DND-41 (cell line): ENCODE measurements around the gene OR10G3.
"Not testable (repeated sequence)": the region's sequence is repeated elsewhere in the genome, so short reads cannot be mapped to it uniquely, and the experiment has no call there.

ENCODE experiments used
- ATAC-seq: fragments of 200-7000 bp; cut with Tn5 transposase; 3 replicates; pipeline ENCODE4 v1.9.1; 2021; ENCODE audit warnings: low read depth; ENCODE audit not compliant: insufficient read depth
- DNase-seq: peaks from one replicate; pipeline ENCODE4 v3.0.0-alpha.2; 2020
- H2AFZ ChIP-seq: 2 replicates; pipeline ENCODE4 v1.6.0; 2012; ENCODE audit warnings: low read depth, low read length
- H3K27ac ChIP-seq: 2 replicates; pipeline ENCODE4 v1.5.1; 2012; ENCODE audit warnings: low read length, inconsistent platforms
- H3K27me3 ChIP-seq: fragments of 200-600 bp; sonication (generic); 2 replicates; pipeline ENCODE4 v1.6.0; 2012; ENCODE audit warnings: low read length, mild to moderate bottlenecking, inconsistent platforms; ENCODE audit not compliant: insufficient read depth, poor library complexity
- H3K36me3 ChIP-seq: 2 replicates; pipeline ENCODE4 v1.5.1; 2012; ENCODE audit warnings: low read length, inconsistent platforms; ENCODE audit not compliant: insufficient read depth
- H3K4me1 ChIP-seq: 2 replicates; pipeline ENCODE4 v1.5.1; 2012; ENCODE audit warnings: mild to moderate bottlenecking, low read length; ENCODE audit not compliant: insufficient read depth
- H3K4me2 ChIP-seq: 2 replicates; pipeline ENCODE4 v1.6.0; 2012; ENCODE audit warnings: mild to moderate bottlenecking, moderate library complexity, low read length, inconsistent platforms; ENCODE audit not compliant: insufficient read depth
- H3K4me3 ChIP-seq, 2 experiments: fragments of 200-600 bp in 1 of 2; shearing (Covaris generic) in 1 of 2; 2 replicates each; pipeline ENCODE4 v1.5.1; 2012 to 2016; ENCODE audit warnings: inconsistent platforms in 2 of 2, low read length in 2 of 2, mild to moderate bottlenecking in 2 of 2, low read depth in 1 of 2, moderate library complexity in 1 of 2
- H3K79me2 ChIP-seq: 2 replicates; pipeline ENCODE4 v1.6.0; 2012; ENCODE audit warnings: low read length, inconsistent platforms; ENCODE audit not compliant: insufficient read depth
- H3K9ac ChIP-seq: 2 replicates; pipeline ENCODE4 v1.6.0; 2012; ENCODE audit warnings: low read depth, mild to moderate bottlenecking, inconsistent platforms, low read length, moderate library complexity
- H3K9me3 ChIP-seq: 2 replicates; pipeline ENCODE4 v1.5.1; 2012; ENCODE audit warnings: low read length, moderate library complexity, mild to moderate bottlenecking, inconsistent platforms; ENCODE audit not compliant: insufficient read depth, severe bottlenecking
- H4K20me1 ChIP-seq: 2 replicates; pipeline ENCODE4 v1.6.0; 2012; ENCODE audit warnings: low read length; ENCODE audit not compliant: insufficient read depth
- CTCF ChIP-seq: IDR thresholded peaks from 2 replicates; pipeline ENCODE4 v1.5.1; 2012; ENCODE audit warnings: borderline replicate concordance, low read length, moderate library complexity, mild to moderate bottlenecking; ENCODE audit not compliant: poor library complexity, severe bottlenecking; ENCODE audit errors: extremely low read depth
- EZH2 ChIP-seq: IDR thresholded peaks from 3 replicates; pipeline ENCODE4 v1.6.1; 2012; ENCODE audit warnings: borderline replicate concordance, low read depth, mild to moderate bottlenecking, moderate library complexity, low read length, inconsistent platforms; ENCODE audit not compliant: severe bottlenecking

The OR10G3 gene

GRCh38 chr14:21614240-21614639 lies 34.4 kb upstream of the OR10G3 start:
- Histone ChIP-seq H3K4me1 (no peaks in the 10 kb centered on the region), H3K9ac (no peak overlapping the region), H2AFZ (no peak overlapping the region), H3K27ac (no peak overlapping the region), H4K20me1 (no peaks in the 10 kb centered on the region), H3K27me3 (no peaks in the 10 kb centered on the region), H3K79me2 (no peaks in the 10 kb centered on the region), H3K4me3 (no peak overlapping the region), H3K4me2 (no peak overlapping the region), H3K36me3 (no peaks in the 10 kb centered on the region), H3K9me3 (no peaks in the 10 kb centered on the region)
- DNase-seq (no peak), ATAC-seq (no peak)
- TF ChIP-seq EZH2: no peak
- no peak for TF ChIP-seq CTCF

- H3K27me3 ChIP-seq: no peaks in the 10 kb centered on the region
- H3K9ac ChIP-seq: no peak overlapping the region
- no peaks in the 10 kb centered on the region for H4K20me1 ChIP-seq
- no peak overlapping the region for H3K27ac ChIP-seq
- TF ChIP-seq EZH2 (no peak), CTCF (no peak)
- no peaks in the 10 kb centered on the region for H3K79me2 ChIP-seq
- H3K4me3 ChIP-seq: no peak overlapping the region
- no peaks in the 10 kb centered on the region for H3K9me3 ChIP-seq
- H3K36me3 ChIP-seq: no peaks in the 10 kb centered on the region
- no peak overlapping the region for H2AFZ ChIP-seq
- ATAC-seq: no peak
- no peak overlapping the region for H3K4me2 ChIP-seq
- no peak for DNase-seq
- no peaks in the 10 kb centered on the region for H3K4me1 ChIP-seq
These were observed 32.4 kb upstream of the OR10G3 start for GRCh38 chr14:21612324-21612723.

- H3K36me3 ChIP-seq, ATAC-seq: not testable (repeated sequence)
These were observed 22.3 kb upstream of the OR10G3 start for GRCh38 chr14:21602181-21602580.

GRCh38 chr14:21589317-21589716 lies 9.4 kb upstream of the OR10G3 start:
- Histone ChIP-seq H3K36me3 (no peaks in the 10 kb centered on the region), H2AFZ (no peak overlapping the region), H3K4me3 (no peak overlapping the region), H4K20me1 (no peaks in the 10 kb centered on the region), H3K9me3 (peaks cover 12% of the 10 kb centered on the region), H3K27me3 (peaks cover 3% of the 10 kb centered on the region), H3K27ac (no peak overlapping the region), H3K4me1 (no peaks in the 10 kb centered on the region), H3K4me2 (no peak overlapping the region), H3K79me2 (no peaks in the 10 kb centered on the region), H3K9ac (no peak overlapping the region)
- ATAC-seq (no peak), DNase-seq (no peak)
- TF ChIP-seq CTCF: no peak
- TF ChIP-seq EZH2: no peak

More at GRCh38 chr14:21602181-21602580, 22.3 kb upstream of the OR10G3 start:
- not testable (repeated sequence) for H3K27ac ChIP-seq, H2AFZ ChIP-seq, H3K79me2 ChIP-seq, H3K4me3 ChIP-seq, H4K20me1 ChIP-seq, DNase-seq, H3K4me1 ChIP-seq, H3K9ac ChIP-seq, H3K9me3 ChIP-seq, H3K4me2 ChIP-seq
- H3K27me3 ChIP-seq: peaks cover 10% of the 10 kb centered on the region
